Measurements from ENCODE around the gene HDGFL2. TPM values are rescaled to one million over a fixed set of nuclear protein-coding genes. Genes with fewer than 3 reads are reported as not detected.

Gene HDGFL2
- polyA plus RNA-seq, 1 experiment: 26.0 TPM

DNA sequence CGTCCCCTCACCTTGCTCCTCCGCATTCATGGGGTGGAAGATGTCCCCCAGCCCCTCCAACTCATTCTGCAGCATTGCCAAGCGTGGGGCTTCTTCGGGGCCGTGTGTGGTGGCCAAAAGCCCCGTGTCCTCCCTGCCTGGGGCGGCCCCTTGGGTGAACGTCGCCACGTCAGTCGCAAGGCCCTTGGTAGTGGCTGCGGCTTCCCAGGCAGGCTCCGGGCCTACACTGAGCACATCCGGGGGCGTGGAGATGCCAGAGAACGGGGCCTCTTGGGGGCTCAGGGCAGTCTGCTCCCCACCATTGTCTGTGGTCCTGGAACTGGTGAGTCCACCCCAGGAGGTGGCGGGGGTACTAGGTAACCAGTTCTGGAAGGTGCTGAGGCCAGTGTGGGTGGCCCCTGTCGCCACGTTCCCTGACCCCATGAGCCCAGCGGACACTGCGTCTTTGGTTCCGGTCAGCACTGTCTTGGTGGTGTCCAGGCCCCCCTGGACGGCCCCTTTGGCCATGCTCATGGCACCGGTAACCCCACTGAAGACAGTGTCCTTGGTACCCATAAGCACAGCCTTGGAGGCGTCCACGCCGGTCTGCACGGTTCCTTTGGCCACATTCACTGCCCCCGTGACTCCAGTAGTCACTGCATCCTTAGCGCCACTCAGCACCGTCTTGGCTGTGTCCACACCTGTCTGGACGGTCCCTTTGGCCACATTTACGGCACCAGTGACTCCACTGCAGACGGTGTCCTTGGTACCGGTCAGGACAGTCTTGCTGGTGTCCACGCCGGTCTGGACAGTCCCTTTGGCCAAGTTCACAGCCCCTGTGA is 38.5 kb downstream of the HDGFL2 start:
- ChIA-PET POLR2A (no interaction called here), CTCF (interaction anchor here (0.9 to 1.0 kb wide), 2 partner anchors 12 to 18 kb away, joined by 3 read pairs; no protein-coding TSS in a partner anchor)
- TF ChIP-seq, protein P1, sequence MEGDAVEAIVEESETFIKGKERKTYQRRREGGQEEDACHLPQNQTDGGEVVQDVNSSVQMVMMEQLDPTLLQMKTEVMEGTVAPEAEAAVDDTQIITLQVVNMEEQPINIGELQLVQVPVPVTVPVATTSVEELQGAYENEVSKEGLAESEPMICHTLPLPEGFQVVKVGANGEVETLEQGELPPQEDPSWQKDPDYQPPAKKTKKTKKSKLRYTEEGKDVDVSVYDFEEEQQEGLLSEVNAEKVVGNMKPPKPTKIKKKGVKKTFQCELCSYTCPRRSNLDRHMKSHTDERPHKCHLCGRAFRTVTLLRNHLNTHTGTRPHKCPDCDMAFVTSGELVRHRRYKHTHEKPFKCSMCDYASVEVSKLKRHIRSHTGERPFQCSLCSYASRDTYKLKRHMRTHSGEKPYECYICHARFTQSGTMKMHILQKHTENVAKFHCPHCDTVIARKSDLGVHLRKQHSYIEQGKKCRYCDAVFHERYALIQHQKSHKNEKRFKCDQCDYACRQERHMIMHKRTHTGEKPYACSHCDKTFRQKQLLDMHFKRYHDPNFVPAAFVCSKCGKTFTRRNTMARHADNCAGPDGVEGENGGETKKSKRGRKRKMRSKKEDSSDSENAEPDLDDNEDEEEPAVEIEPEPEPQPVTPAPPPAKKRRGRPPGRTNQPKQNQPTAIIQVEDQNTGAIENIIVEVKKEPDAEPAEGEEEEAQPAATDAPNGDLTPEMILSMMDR (IDR thresholded peaks at IDR 0.05; ENCODE audit: insufficient read depth, low read depth, low read length): no peak
- no peaks in the 10 kb centered on the region for H3K27me3 ChIP-seq (ENCODE audit: control insufficient read depth, insufficient read depth, low read length)
- no peak overlapping the region for H3K4me3 ChIP-seq (ENCODE audit: low read depth, low read length)
- no peak for DNase-seq (ENCODE audit: low read depth)
- no peaks in the 10 kb centered on the region for H3K36me3 ChIP-seq (ENCODE audit: control insufficient read depth, insufficient read depth, low read length)

DNA sequence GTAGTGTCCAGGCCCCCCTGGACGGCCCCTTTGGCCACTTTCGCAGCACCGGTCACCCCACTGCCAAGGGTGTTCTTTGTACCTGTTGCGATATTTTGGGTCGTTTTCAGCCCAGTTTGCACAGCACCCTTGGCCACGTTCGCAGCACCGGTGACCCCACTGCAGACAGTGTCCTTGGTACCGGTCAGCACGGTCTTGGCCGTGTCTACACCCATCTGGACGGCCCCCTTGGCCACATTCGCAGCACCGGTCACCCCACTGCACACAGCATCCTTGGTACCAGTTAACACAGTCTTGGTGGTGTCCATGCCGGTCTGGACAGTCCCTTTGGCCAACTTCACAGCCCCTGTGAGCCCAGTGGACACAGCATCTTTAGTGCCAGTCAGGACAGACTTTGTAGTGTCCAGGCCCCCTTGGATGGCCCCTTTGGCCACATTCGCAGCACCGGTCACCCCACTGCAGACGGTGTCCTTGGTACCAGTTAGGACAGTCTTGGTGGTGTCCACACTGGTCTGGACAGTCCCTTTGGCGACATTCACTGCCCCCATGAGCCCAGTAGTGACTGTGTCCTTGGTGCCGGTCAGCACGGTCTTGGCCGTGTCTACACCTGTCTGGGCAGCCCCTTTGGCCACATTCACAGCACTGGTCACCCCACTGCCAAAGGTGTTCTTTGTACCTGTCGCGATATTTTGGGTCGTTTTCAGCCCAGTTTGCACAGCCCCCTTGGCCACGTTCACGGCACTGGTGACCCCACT is 39.4 kb downstream of the HDGFL2 start:
- POLR2A ChIA-PET: no interaction called here
- CTCF ChIA-PET: no interaction called here
- H3K4me3 ChIP-seq (ENCODE audit: low read depth, low read length): no peak overlapping the region
- no peak for DNase-seq (ENCODE audit: low read depth)
- H3K36me3 ChIP-seq (ENCODE audit: control insufficient read depth, insufficient read depth, low read length): no peaks in the 10 kb centered on the region
- TF ChIP-seq, protein P1 (IDR thresholded peaks at IDR 0.05; ENCODE audit: insufficient read depth, low read depth, low read length): no peak
- H3K27me3 ChIP-seq (ENCODE audit: control insufficient read depth, insufficient read depth, low read length): no peaks in the 10 kb centered on the region

DNA sequence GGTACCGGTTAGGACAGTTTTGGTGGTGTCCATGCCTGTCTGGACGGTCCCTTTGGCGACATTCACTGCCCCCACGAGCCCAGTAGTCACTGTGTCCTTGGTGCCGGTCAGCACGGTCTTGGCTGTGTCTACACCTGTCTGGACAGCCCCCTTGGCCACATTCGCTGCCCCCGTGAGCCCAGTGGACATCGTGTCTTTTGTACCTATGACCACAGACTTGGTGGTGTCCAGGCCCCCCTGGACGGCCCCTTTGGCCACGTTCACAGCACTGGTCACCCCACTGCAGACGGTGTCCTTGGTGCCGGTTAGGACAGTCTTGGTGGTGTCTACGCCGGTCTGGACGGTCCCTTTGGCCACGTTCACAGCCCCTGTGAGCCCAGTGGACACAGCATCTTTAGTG is 40.0 kb downstream of the HDGFL2 start:
- ChIA-PET POLR2A (no interaction called here), CTCF (no interaction called here)
- H3K4me3 ChIP-seq (ENCODE audit: low read depth, low read length): no peak overlapping the region
- DNase-seq (ENCODE audit: low read depth): no peak
- no peaks in the 10 kb centered on the region for H3K36me3 ChIP-seq (ENCODE audit: control insufficient read depth, insufficient read depth, low read length)
- no peaks in the 10 kb centered on the region for H3K27me3 ChIP-seq (ENCODE audit: control insufficient read depth, insufficient read depth, low read length)
- TF ChIP-seq, protein P1 (IDR thresholded peaks at IDR 0.05; ENCODE audit: insufficient read depth, low read depth, low read length): no peak

DNA sequence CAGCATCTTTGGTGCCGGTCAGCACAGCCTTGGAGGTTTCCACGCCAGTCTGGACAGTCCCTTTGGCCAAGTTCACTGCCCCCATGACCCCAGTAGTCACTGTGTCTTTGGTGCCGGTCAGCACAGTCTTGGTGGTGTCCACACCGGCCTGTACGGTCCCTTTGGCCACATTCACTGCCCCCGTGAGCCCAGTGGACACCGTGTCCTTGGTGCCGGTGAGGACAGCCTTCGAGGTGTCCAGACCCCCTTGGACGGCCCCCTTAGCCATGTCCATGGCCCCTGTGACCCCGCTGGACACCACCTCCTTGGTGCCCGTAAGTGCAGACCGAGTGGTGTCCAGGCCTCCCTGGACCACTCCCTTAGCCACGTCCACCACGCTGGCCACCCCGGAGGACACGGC is 41.2 kb downstream of the HDGFL2 start:
- DNase-seq (ENCODE audit: low read depth): no peak
- Histone ChIP-seq H3K27me3 (ENCODE audit: control insufficient read depth, insufficient read depth, low read length) (no peaks in the 10 kb centered on the region), H3K36me3 (ENCODE audit: control insufficient read depth, insufficient read depth, low read length) (no peaks in the 10 kb centered on the region), H3K4me3 (ENCODE audit: low read depth, low read length) (no peak overlapping the region)
- CTCF ChIA-PET: no interaction called here
- POLR2A ChIA-PET: no interaction called here
- TF ChIP-seq, protein P1 (IDR thresholded peaks at IDR 0.05; ENCODE audit: insufficient read depth, low read depth, low read length): no peak

DNA sequence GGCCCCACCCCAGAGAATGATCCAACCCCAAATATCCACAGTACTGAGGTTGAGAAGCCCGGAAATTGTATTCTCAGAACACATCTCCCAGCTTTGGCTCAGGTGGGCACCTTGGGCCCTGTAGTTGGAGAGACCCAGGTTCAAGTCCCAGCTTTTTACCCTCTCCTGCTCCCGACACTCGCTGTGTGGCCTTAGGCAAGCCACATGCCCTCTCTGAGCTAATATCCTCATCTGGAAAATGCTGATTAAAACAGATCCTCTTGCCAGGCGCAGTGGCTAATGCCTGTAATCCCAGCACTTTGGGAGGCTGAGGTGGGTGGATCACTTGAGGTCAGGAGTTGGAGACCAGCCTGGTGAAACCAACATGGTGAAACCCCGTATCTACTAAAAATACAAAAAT is 43.6 kb downstream of the HDGFL2 start:
- Histone ChIP-seq H3K36me3 (ENCODE audit: control insufficient read depth, insufficient read depth, low read length) (no peaks in the 10 kb centered on the region), H3K4me3 (ENCODE audit: low read depth, low read length) (no peak overlapping the region), H3K27me3 (ENCODE audit: control insufficient read depth, insufficient read depth, low read length) (no peaks in the 10 kb centered on the region)
- TF ChIP-seq, protein P1 (IDR thresholded peaks at IDR 0.05; ENCODE audit: insufficient read depth, low read depth, low read length): no peak
- POLR2A ChIA-PET: no interaction called here
- no peak for DNase-seq (ENCODE audit: low read depth)
- CTCF ChIA-PET: interaction anchor here (3.0 kb wide), 1 partner anchor 8 kb away, joined by 19 read pairs; no protein-coding TSS in a partner anchor

Measured in BJ (cell line).